K562 (cell line): ENCODE results near the gene ZNF544. TPM values are rescaled to one million over a fixed set of nuclear protein-coding genes. Genes with fewer than 3 reads are reported as not detected.

Source experiments
- ATAC-seq: fragments of 200-7000 bp; cut with Tn5 transposase; 3 replicates; pipeline ENCODE4 v1.9.1; 2020; ENCODE audit warnings: moderate library complexity
- BruUV-seq: library from RNA; stranded (reverse); fragments of 400-500 nt; replicated peaks from 2 replicates; lab custom pipeline; 2021; lab: Mats Ljungman, UMichigan
- CTCF ChIA-PET: fragments of 300-600 bp; formaldehyde crosslinking; extraction: SDS; loops from one replicate; lab custom pipeline; 2021; ENCODE audit warnings: low intra/inter-chr PET ratio; lab: Yijun Ruan, JAX
- POLR2A ChIA-PET: fragments of 300-600, 350-650 bp; sonication (Branson Sonifier 250); formaldehyde crosslinking; extraction: SDS; loops from one replicate; lab custom pipeline; 2021; ENCODE audit warnings: antibody characterized with exemption, inconsistent platforms; lab: Yijun Ruan, JAX
- DNase-seq, 4 experiments: peaks; one replicate each; pipeline versions ENCODE4 v3.0.0 to v3.0.0-alpha.2; 2011 to 2018; ENCODE audit warnings: low spot score in 3 of 4, mixed read lengths in 3 of 4; ENCODE audit errors: extremely low read depth in 1 of 4
- FAIRE-seq: peaks from 2 replicates; lab custom pipeline; 2011; peaks lifted over from hg19 to GRCh38; lab: Jason Lieb, UNC
- H2AFZ ChIP-seq: 2 replicates; pipeline ENCODE4 v1.6.0; 2011; ENCODE audit warnings: low read depth, low read length, control low read depth, inconsistent platforms
- H3K27ac ChIP-seq: fragments of 200-600 bp; 3 replicates; pipeline ENCODE4 v1.8.0; 2011; ENCODE audit warnings: low read depth, mild to moderate bottlenecking, control low read depth, inconsistent platforms, low read length, moderate library complexity, mixed read lengths; ENCODE audit errors: extremely low read depth
- H3K27me3 ChIP-seq, 2 experiments: fragments of 300-600 bp in 1 of 2; 2 replicates in 1 of 2; 3 replicates in 1 of 2; pipeline versions ENCODE4 v1.6.0 to v1.8.0; 2011; ENCODE audit warnings: inconsistent platforms in 2 of 2, low read length in 2 of 2, mild to moderate bottlenecking in 1 of 2, mixed read lengths in 1 of 2, moderate library complexity in 1 of 2; ENCODE audit not compliant: control insufficient read depth in 2 of 2, insufficient read depth in 2 of 2
- H3K36me3 ChIP-seq: fragments of 300-600 bp; 3 replicates; pipeline ENCODE4 v1.8.0; 2011; ENCODE audit warnings: mild to moderate bottlenecking, low read length, inconsistent platforms; ENCODE audit not compliant: control insufficient read depth, insufficient read depth
- H3K4me1 ChIP-seq, 2 experiments: fragments of 200-600 bp in 1 of 2; replicated peaks in 1 of 2; 2 replicates in 1 of 2; 3 replicates in 1 of 2; pipeline versions ENCODE4 v1.5.1 to v1.8.0; 2011; ENCODE audit warnings: inconsistent platforms in 2 of 2, low read length in 2 of 2, mild to moderate bottlenecking in 1 of 2, mixed read lengths in 1 of 2, moderate library complexity in 1 of 2; ENCODE audit not compliant: control insufficient read depth in 2 of 2, insufficient read depth in 2 of 2
- H3K4me2 ChIP-seq: 2 replicates; pipeline ENCODE4 v1.6.1; 2011; ENCODE audit warnings: low read length, control low read depth, inconsistent platforms, mixed read lengths; ENCODE audit not compliant: insufficient read depth
- H3K4me3 ChIP-seq: fragments of 200-600 bp; sonication (generic), shearing (Covaris generic); 2 replicates; pipeline ENCODE4 v1.5.1; 2016; ENCODE audit warnings: control low read depth, inconsistent platforms
- H3K79me2 ChIP-seq: fragments of 200-600 bp; 3 replicates; pipeline ENCODE4 v1.8.0; 2011; ENCODE audit warnings: low read length, inconsistent platforms; ENCODE audit not compliant: control insufficient read depth, insufficient read depth
- H3K9ac ChIP-seq, 2 experiments: 2 replicates each; pipeline versions ENCODE4 v1.6.0 to v1.6.1; 2011; ENCODE audit warnings: low read depth in 2 of 2, low read length in 2 of 2, control low read depth in 1 of 2, inconsistent platforms in 1 of 2, mild to moderate bottlenecking in 1 of 2, mixed read lengths in 1 of 2; ENCODE audit not compliant: insufficient read depth in 1 of 2
- H3K9me1 ChIP-seq: one replicate; pipeline ENCODE4 v1.6.0; 2011; ENCODE audit warnings: inconsistent platforms, mild to moderate bottlenecking, low read length, moderate library complexity; ENCODE audit not compliant: control insufficient read depth, insufficient read depth
- H3K9me3 ChIP-seq: replicated peaks from 2 replicates; pipeline ENCODE4 v1.5.1; 2011; ENCODE audit warnings: low read depth, low read length, inconsistent platforms; ENCODE audit not compliant: control insufficient read depth, insufficient read depth
- H4K20me1 ChIP-seq: replicated peaks from 2 replicates; pipeline ENCODE4 v1.6.1; 2011; ENCODE audit warnings: low read length, inconsistent platforms, mixed read lengths; ENCODE audit not compliant: control insufficient read depth, insufficient read depth
- FOXA3 ChIP-seq, 2 experiments: fragments of 450-650 bp in 1 of 2; sonication (generic) in 1 of 2; formaldehyde crosslinking; IDR thresholded peaks in 1 of 2; conservative IDR thresholded peaks in 1 of 2; 2 replicates each; pipeline versions ENCODE4 v1.4.0 to v1.8.0; 2020 to 2022; ENCODE audit warnings: mild to moderate bottlenecking in 2 of 2, missing genetic modification reagents in 1 of 2
- NCOR1 ChIP-seq: fragments of 450-650 bp; IDR thresholded peaks from 2 replicates; pipeline ENCODE4 v1.6.1; 2016; ENCODE audit warnings: mild to moderate bottlenecking, moderate library complexity
- NR4A1 ChIP-seq, 2 experiments: fragments of 250-450 bp in 1 of 2; fragments of 450-650 bp in 1 of 2; sonication (Bioruptor Pico) in 1 of 2; IDR thresholded peaks; 2 replicates each; pipeline versions ENCODE4 v1.4.0 to v1.6.1; 2016 to 2020; ENCODE audit warnings: mild to moderate bottlenecking in 2 of 2, missing compliant biosample characterization in 1 of 2, missing genetic modification characterization in 1 of 2, moderate library complexity in 1 of 2
- ZNF354B ChIP-seq: fragments of 250-450 bp; sonication (Bioruptor Pico); IDR thresholded peaks from 2 replicates; pipeline ENCODE4 v1.4.0; 2020
- ZNF57 ChIP-seq: fragments of 450-650 bp; formaldehyde crosslinking; IDR thresholded peaks from 2 replicates; pipeline ENCODE4 v1.4.0; 2020; ENCODE audit warnings: mild to moderate bottlenecking, moderate library complexity
- ZNF583 ChIP-seq: fragments of 250-450 bp; sonication (Bioruptor Pico); IDR thresholded peaks from 2 replicates; pipeline ENCODE4 v1.4.0; 2020
- WGBS: fragments of 100-300 bp; shearing (Covaris generic); methylation state at CpG from one replicate; pipeline ENCODE4 v1.1.6; 2016; ENCODE audit warnings: low coverage, mixed read lengths; ENCODE audit not compliant: insufficient coverage; ENCODE audit errors: missing lambda C conversion rate; 5-methylcytosine and 5-hydroxymethylcytosine counted together
- in situ Hi-C: fragments of 300-500 bp; cut with MboI; formaldehyde crosslinking; loops from 4 replicates; pipeline ENCODE4 v1.15.0; 2018; ENCODE audit warnings: inconsistent platforms, mixed read lengths
- intact Hi-C: fragments of 100-400 bp; cut with micrococcal nuclease; formaldehyde crosslinking; loops from 2 replicates; pipeline ENCODE4 v1.14.2; 2022
- polyA plus RNA-seq, 8 experiments: library from polyadenylated mRNA; depleted of rRNA in 4 of 8; stranded (reverse) in 5 of 8; unstranded in 3 of 8; fragments of >200 nt; fragmentation: Nextera tagmentation in 2 of 8; fragmentation: Illumina TruSeq in 1 of 8; extraction: Ambion mirVana in 2 of 8; extraction: Trizol in 1 of 8; gene quantifications; 2 replicates each; pipeline versions ENCODE4 v1.2.1 to v1.2.3, GENCODE V29; 2011 to 2014; ENCODE audit warnings: inconsistent platforms in 1 of 8, missing spikeins in 1 of 8
- total RNA-seq, 7 experiments: library from RNA; depleted of rRNA in 6 of 7; stranded (reverse); fragments of >200 nt in 6 of 7; fragmentation: Illumina TruSeq in 2 of 7; extraction: Trizol in 2 of 7; gene quantifications; 2 replicates each; pipeline versions ENCODE4 v1.2.1 to v1.2.3, GENCODE V29; 2011 to 2021; ENCODE audit warnings: low replicate concordance in 1 of 7
- TF ChIP-seq, protein P1 (sequence below): IDR thresholded peaks from 2 replicates; pipeline ENCODE4 v1.6.1; 2016; ENCODE audit warnings: missing genetic modification characterization, missing compliant biosample characterization

ZNF544 gene
- total and polyA plus RNA-seq, 9 of the 15 experiments (the other 6 are each of a cell fraction or from before 2014, with no cell fraction given): 23.6 to 59.0 (median 41.4) TPM

- H3K9me1 ChIP-seq: no peaks in the 10 kb centered on the region
- intact Hi-C loops: no loop called here
- H3K9me3 ChIP-seq: peaks cover 18% of the 10 kb centered on the region
- DNase-seq (no peak), FAIRE-seq (no peak), ATAC-seq (no peak)
- no peak overlapping the region for H2AFZ ChIP-seq
- H3K79me2 ChIP-seq: no peaks in the 10 kb centered on the region
- no peak overlapping the region for H3K9ac ChIP-seq
- no TSS peak for BruUV-seq
- CTCF ChIA-PET: no interaction called here
- no peaks in the 10 kb centered on the region for H3K4me1 ChIP-seq
- no peak overlapping the region for H3K4me3 ChIP-seq
- H3K27me3 ChIP-seq: no peaks in the 10 kb centered on the region
- no peaks in the 10 kb centered on the region for H4K20me1 ChIP-seq
- H3K4me2 ChIP-seq: no peak overlapping the region
- in situ Hi-C loops: no loop called here
- no peak for TF ChIP-seq ZNF354B (CRISPR knock-in tag)
- no peak for TF ChIP-seq ZNF57 (CRISPR knock-in tag)
- TF ChIP-seq NR4A1 (CRISPR knock-in tag; IDR thresholded peaks at IDR 0.05): no peak
- TF ChIP-seq NR4A1 (tag; IDR thresholded peaks at IDR 0.05): no peak
- TF ChIP-seq NCOR1: no peak
- TF ChIP-seq FOXA3 (CRISPR knock-in tag; conservative IDR thresholded peaks at IDR 0.05 in 1 of 2, IDR thresholded peaks at IDR 0.05 in 1 of 2): no peak
- TF ChIP-seq, protein P1, sequence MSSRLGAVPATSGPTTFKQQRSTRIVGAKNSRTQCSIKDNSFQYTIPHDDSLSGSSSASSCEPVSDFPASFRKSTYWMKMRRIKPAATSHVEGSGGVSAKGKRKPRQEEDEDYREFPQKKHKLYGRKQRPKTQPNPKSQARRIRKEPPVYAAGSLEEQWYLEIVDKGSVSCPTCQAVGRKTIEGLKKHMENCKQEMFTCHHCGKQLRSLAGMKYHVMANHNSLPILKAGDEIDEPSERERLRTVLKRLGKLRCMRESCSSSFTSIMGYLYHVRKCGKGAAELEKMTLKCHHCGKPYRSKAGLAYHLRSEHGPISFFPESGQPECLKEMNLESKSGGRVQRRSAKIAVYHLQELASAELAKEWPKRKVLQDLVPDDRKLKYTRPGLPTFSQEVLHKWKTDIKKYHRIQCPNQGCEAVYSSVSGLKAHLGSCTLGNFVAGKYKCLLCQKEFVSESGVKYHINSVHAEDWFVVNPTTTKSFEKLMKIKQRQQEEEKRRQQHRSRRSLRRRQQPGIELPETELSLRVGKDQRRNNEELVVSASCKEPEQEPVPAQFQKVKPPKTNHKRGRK (tag): no peak
- no peak for TF ChIP-seq ZNF583
- POLR2A ChIA-PET: no interaction called here
- no peak overlapping the region for H3K27ac ChIP-seq
- H3K36me3 ChIP-seq: peaks cover 92% of the 10 kb centered on the region
- WGBS: 61% methylated on average over 3 of the region's 3 CpGs
Observed at GRCh38 chr19:58248886-58249285, 20.2 kb downstream of the ZNF544 start.
